IPS DF 19.7 (cell line): Measurements from ENCODE around the gene MACROH2A1.

Experiments used
- DNase-seq: peaks from one replicate; pipeline ENCODE4 v3.0.0-alpha.2; 2013; ENCODE audit warnings: low read depth, low spot score

The MACROH2A1 gene

GRCh38 chr5:135398160-135398854 is 724 bp downstream of the MACROH2A1 start:
- DNase-seq, result no peak

GRCh38 chr5:135397084-135397483 is 1.9 kb downstream of the MACROH2A1 start:
- DNase-seq, result no peak

- DNase-seq, result no peak
Observed at GRCh38 chr5:135396459-135397055, 2.5 kb downstream of the MACROH2A1 start.

GRCh38 chr5:135395866-135396265 is 3.2 kb downstream of the MACROH2A1 start:
- DNase-seq, result no peak

- no peak for DNase-seq
Observed at GRCh38 chr5:135395451-135395850, 3.6 kb downstream of the MACROH2A1 start.

GRCh38 chr5:135394095-135394494 is 4.9 kb downstream of the MACROH2A1 start:
- DNase-seq, result no peak

GRCh38 chr5:135393691-135394090 is 5.3 kb downstream of the MACROH2A1 start:
- no peak for DNase-seq

GRCh38 chr5:135393229-135393628 is 5.8 kb downstream of the MACROH2A1 start:
- no peak for DNase-seq

- DNase-seq, result no peak
Observed at GRCh38 chr5:135392256-135392655, 6.8 kb downstream of the MACROH2A1 start.

- DNase-seq, result no peak
Observed at GRCh38 chr5:135391869-135392255, 7.2 kb downstream of the MACROH2A1 start.

- no peak for DNase-seq
Observed at GRCh38 chr5:135391116-135391868, 7.7 kb downstream of the MACROH2A1 start.

- no peak for DNase-seq
Observed at GRCh38 chr5:135388860-135389435, 10.1 kb downstream of the MACROH2A1 start.

- DNase-seq, result no peak
Observed at GRCh38 chr5:135387629-135387960, 11.4 kb downstream of the MACROH2A1 start.

GRCh38 chr5:135386886-135387628 is 12.0 kb downstream of the MACROH2A1 start:
- DNase-seq, result no peak

- DNase-seq, result no peak
Observed at GRCh38 chr5:135386096-135386495, 12.9 kb downstream of the MACROH2A1 start.

- DNase-seq, result no peak
Observed at GRCh38 chr5:135385576-135385975, 13.5 kb downstream of the MACROH2A1 start.

GRCh38 chr5:135384898-135385297 is 14.1 kb downstream of the MACROH2A1 start:
- no peak for DNase-seq

GRCh38 chr5:135383803-135384495 is 15.1 kb downstream of the MACROH2A1 start:
- no peak for DNase-seq

GRCh38 chr5:135382981-135383380 is 16.1 kb downstream of the MACROH2A1 start:
- no peak for DNase-seq

GRCh38 chr5:135382106-135382790 is 16.8 kb downstream of the MACROH2A1 start:
- DNase-seq, result no peak
